ENCODE results near the gene SCN5A. TPM values are rescaled to one million over a fixed set of nuclear protein-coding genes. Genes with fewer than 3 reads are reported as not detected.

The SCN5A gene
- total RNA-seq, 1 donor from 2014 or later, result 3.3 TPM

GRCh38 chr3:38608086-38608775, 41.3 kb downstream of the SCN5A start:
- H3K4me1 Mint-ChIP-seq (ENCODE audit: low read depth, unreplicated experiment), result no peaks in the 10 kb centered on the region
- H3K36me3 ChIP-seq (ENCODE audit: insufficient read depth, low read length), result no peaks in the 10 kb centered on the region
- H3K4me3 ChIP-seq (ENCODE audit: insufficient read depth, low read depth, low read length), result no peak overlapping the region
- H3K27ac Mint-ChIP-seq (ENCODE audit: unreplicated experiment), result no peak overlapping the region
- H3K9me3 ChIP-seq (ENCODE audit: insufficient read depth, low read depth, low read length), result no peaks in the 10 kb centered on the region
- H3K9ac ChIP-seq (ENCODE audit: low read length), result no peak overlapping the region
- no peaks in the 10 kb centered on the region for H4K20me1 ChIP-seq (ENCODE audit: insufficient read depth, low read length)
- H3K27me3 Mint-ChIP-seq (ENCODE audit: low read depth, unreplicated experiment), result peaks cover 36% of the 10 kb centered on the region
- H3K4me3 Mint-ChIP-seq (ENCODE audit: unreplicated experiment), result no peak overlapping the region
- no peak overlapping the region for H2AFZ ChIP-seq (ENCODE audit: low read depth, low read length)
- H3K4me1 ChIP-seq (ENCODE audit: insufficient read depth, low read length), result no peaks in the 10 kb centered on the region
- no peak overlapping the region for H3K27ac ChIP-seq (ENCODE audit: low read depth, low read length)
- H3K36me3 Mint-ChIP-seq (ENCODE audit: low read depth, unreplicated experiment), result no peaks in the 10 kb centered on the region
- H3K9me3 Mint-ChIP-seq (ENCODE audit: unreplicated experiment), result peaks cover 8% of the 10 kb centered on the region
- FAIRE-seq (no peak), DNase-seq (ENCODE audit: low read depth) (no peak)
- H3K27me3 ChIP-seq (ENCODE audit: insufficient read depth, low read length), result no peaks in the 10 kb centered on the region
- H3K4me2 ChIP-seq (ENCODE audit: low read length), result no peak overlapping the region
- TF ChIP-seq EZH2 (IDR thresholded peaks at IDR 0.05; ENCODE audit: insufficient read depth, low read length), result no peak
- TF ChIP-seq, protein P1, sequence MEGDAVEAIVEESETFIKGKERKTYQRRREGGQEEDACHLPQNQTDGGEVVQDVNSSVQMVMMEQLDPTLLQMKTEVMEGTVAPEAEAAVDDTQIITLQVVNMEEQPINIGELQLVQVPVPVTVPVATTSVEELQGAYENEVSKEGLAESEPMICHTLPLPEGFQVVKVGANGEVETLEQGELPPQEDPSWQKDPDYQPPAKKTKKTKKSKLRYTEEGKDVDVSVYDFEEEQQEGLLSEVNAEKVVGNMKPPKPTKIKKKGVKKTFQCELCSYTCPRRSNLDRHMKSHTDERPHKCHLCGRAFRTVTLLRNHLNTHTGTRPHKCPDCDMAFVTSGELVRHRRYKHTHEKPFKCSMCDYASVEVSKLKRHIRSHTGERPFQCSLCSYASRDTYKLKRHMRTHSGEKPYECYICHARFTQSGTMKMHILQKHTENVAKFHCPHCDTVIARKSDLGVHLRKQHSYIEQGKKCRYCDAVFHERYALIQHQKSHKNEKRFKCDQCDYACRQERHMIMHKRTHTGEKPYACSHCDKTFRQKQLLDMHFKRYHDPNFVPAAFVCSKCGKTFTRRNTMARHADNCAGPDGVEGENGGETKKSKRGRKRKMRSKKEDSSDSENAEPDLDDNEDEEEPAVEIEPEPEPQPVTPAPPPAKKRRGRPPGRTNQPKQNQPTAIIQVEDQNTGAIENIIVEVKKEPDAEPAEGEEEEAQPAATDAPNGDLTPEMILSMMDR (IDR thresholded peaks at IDR 0.05; ENCODE audit: insufficient read depth, low read depth, low read length), result no peak
- no peaks in the 10 kb centered on the region for H3K79me2 ChIP-seq (ENCODE audit: insufficient read depth, low read length)

- Histone ChIP-seq H3K27ac (ENCODE audit: low read depth, low read length) (no peak overlapping the region), H3K4me3 (ENCODE audit: insufficient read depth, low read depth, low read length) (no peak overlapping the region), H2AFZ (ENCODE audit: low read depth, low read length) (no peak overlapping the region), H3K4me1 (ENCODE audit: insufficient read depth, low read length) (no peaks in the 10 kb centered on the region), H3K9me3 (ENCODE audit: insufficient read depth, low read depth, low read length) (no peaks in the 10 kb centered on the region), H3K27me3 (ENCODE audit: insufficient read depth, low read length) (no peaks in the 10 kb centered on the region), H3K36me3 (ENCODE audit: insufficient read depth, low read length) (no peaks in the 10 kb centered on the region), H3K4me2 (ENCODE audit: low read length) (no peak overlapping the region), H3K79me2 (ENCODE audit: insufficient read depth, low read length) (no peaks in the 10 kb centered on the region), H3K9ac (ENCODE audit: low read length) (no peak overlapping the region), H4K20me1 (ENCODE audit: insufficient read depth, low read length) (no peaks in the 10 kb centered on the region)
- no peaks in the 10 kb centered on the region for H3K4me1 Mint-ChIP-seq (ENCODE audit: low read depth, unreplicated experiment)
- no peak overlapping the region for H3K27ac Mint-ChIP-seq (ENCODE audit: unreplicated experiment)
- peaks cover 35% of the 10 kb centered on the region for H3K27me3 Mint-ChIP-seq (ENCODE audit: low read depth, unreplicated experiment)
- H3K4me3 Mint-ChIP-seq (ENCODE audit: unreplicated experiment), result no peak overlapping the region
- FAIRE-seq, result no peak
- TF ChIP-seq, protein P1 (IDR thresholded peaks at IDR 0.05; ENCODE audit: insufficient read depth, low read depth, low read length), result no peak
- TF ChIP-seq EZH2 (IDR thresholded peaks at IDR 0.05; ENCODE audit: insufficient read depth, low read length), result no peak
- H3K9me3 Mint-ChIP-seq (ENCODE audit: unreplicated experiment), result peaks cover 8% of the 10 kb centered on the region
- H3K36me3 Mint-ChIP-seq (ENCODE audit: low read depth, unreplicated experiment), result no peaks in the 10 kb centered on the region
- DNase-seq (ENCODE audit: low read depth), result no peak
Measured at GRCh38 chr3:38606561-38606960, 42.9 kb downstream of the SCN5A start.

GRCh38 chr3:38605981-38606380, 43.5 kb downstream of the SCN5A start:
- Mint-ChIP-seq H3K36me3 (ENCODE audit: low read depth, unreplicated experiment) (no peaks in the 10 kb centered on the region), H3K27me3 (ENCODE audit: low read depth, unreplicated experiment) (peaks cover 29% of the 10 kb centered on the region), H3K27ac (ENCODE audit: unreplicated experiment) (no peak overlapping the region), H3K9me3 (ENCODE audit: unreplicated experiment) (peaks cover 8% of the 10 kb centered on the region), H3K4me3 (ENCODE audit: unreplicated experiment) (no peak overlapping the region), H3K4me1 (ENCODE audit: low read depth, unreplicated experiment) (no peaks in the 10 kb centered on the region)
- Histone ChIP-seq H3K9ac (ENCODE audit: low read length) (no peak overlapping the region), H4K20me1 (ENCODE audit: insufficient read depth, low read length) (no peaks in the 10 kb centered on the region), H3K4me1 (ENCODE audit: insufficient read depth, low read length) (no peaks in the 10 kb centered on the region), H3K4me2 (ENCODE audit: low read length) (no peak overlapping the region), H3K36me3 (ENCODE audit: insufficient read depth, low read length) (no peaks in the 10 kb centered on the region), H2AFZ (ENCODE audit: low read depth, low read length) (no peak overlapping the region), H3K79me2 (ENCODE audit: insufficient read depth, low read length) (no peaks in the 10 kb centered on the region), H3K4me3 (ENCODE audit: insufficient read depth, low read depth, low read length) (no peak overlapping the region), H3K27ac (ENCODE audit: low read depth, low read length) (no peak overlapping the region), H3K27me3 (ENCODE audit: insufficient read depth, low read length) (no peaks in the 10 kb centered on the region), H3K9me3 (ENCODE audit: insufficient read depth, low read depth, low read length) (no peaks in the 10 kb centered on the region)
- DNase-seq (ENCODE audit: low read depth) (no peak), FAIRE-seq (no peak)
- TF ChIP-seq, protein P1 (IDR thresholded peaks at IDR 0.05; ENCODE audit: insufficient read depth, low read depth, low read length), result no peak
- no peak for TF ChIP-seq EZH2 (IDR thresholded peaks at IDR 0.05; ENCODE audit: insufficient read depth, low read length)
